ENCODE data around the gene CRHR1.
"Not testable (repeated sequence)": the region's sequence is repeated elsewhere in the genome, so short reads cannot be mapped to it uniquely, and the experiment has no call there.

CRHR1 gene

DNA sequence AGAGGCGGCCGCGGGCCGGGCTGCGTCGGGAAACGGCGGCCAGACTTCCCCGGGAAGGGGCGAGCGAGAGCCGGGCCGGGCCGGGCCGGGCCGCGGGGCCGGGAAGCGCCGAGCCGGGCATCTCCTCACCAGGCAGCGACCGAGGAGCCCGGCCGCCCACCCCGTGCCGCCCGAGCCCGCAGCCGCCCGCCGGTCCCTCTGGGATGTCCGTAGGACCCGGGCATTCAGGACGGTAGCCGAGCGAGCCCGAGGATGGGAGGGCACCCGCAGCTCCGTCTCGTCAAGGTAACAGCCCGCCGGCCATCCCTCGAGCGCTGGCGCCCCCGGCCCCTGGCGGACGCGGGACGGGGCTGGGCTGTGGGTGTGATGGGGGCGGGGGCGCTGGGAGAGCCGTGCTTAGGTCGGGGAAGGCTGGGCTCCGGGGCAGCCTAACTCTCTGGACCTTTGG, at the start of gene CRHR1:
Gene CRHR1 (plus strand): TSS at position 28 of the 448 bp plus-strand sequence. CDS start 225 bp downstream, at position 253.
- DNase-seq (ENCODE audit: low read depth in 2 of 2, low spot score in 1 of 2), result no peak

DNA sequence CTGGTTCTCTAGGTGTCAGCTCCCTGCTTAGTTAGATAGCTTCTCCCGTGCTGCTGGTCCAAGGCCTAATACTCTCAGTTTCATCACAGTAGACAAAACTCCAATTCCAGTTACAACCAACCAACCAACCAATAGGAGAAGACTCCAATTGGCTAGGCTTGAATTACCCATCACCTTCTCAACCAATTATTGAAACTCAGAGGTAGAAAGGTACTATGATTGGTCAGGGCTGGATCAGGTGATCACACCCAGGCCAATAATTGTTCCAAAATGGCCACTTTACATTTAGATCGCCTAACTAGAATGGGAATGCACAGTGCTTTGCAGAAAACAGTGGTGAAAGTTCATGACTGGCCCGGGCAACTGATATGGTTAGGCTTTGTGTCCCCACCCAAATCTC, 49.5 kb upstream of the CRHR1 start:
- no peak for DNase-seq (ENCODE audit: low read depth in 2 of 2, low spot score in 1 of 2)

DNA sequence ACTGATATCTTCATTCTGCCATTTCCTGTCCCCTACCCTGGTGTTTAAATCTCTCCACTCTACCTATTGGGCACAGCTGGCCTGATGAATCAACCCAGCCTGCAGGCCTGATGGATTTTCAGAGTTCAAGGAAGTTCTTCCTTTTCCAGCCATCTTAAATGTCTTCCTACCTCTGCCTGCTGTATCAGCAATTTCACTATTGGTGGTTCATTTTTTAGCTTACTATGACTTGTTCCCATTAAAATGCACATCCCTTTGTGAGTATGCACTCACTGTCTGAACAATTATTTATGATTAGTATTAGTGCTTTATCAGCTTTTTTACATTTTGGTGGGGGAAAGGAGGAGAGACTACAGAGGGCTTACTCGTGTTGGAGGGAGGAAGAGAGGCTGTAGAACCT, 48.6 kb upstream of the CRHR1 start:
- DNase-seq (ENCODE audit: low read depth in 2 of 2, low spot score in 1 of 2), result no peak

DNA sequence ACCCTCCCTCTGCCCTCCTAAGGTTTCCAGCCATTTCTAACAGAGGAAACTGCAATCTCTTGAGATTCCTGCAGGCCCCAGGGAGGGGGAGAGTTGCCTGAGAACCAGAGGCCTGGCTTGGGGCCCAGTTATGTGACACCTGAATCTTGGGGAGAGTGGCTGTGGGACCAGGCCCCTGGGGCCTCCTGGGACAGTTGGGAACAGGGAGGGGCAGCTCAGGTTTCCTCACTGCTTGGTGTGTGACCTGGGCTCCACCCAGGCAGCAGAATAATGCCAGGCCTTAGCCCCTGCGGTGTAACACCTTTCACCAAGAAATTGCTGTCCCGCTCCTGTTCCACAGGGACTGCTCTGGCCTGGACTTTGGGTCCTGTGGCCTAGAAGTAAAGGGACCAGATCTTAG, 44.3 kb upstream of the CRHR1 start:
- no peak for DNase-seq (ENCODE audit: low read depth in 2 of 2, low spot score in 1 of 2)

DNA sequence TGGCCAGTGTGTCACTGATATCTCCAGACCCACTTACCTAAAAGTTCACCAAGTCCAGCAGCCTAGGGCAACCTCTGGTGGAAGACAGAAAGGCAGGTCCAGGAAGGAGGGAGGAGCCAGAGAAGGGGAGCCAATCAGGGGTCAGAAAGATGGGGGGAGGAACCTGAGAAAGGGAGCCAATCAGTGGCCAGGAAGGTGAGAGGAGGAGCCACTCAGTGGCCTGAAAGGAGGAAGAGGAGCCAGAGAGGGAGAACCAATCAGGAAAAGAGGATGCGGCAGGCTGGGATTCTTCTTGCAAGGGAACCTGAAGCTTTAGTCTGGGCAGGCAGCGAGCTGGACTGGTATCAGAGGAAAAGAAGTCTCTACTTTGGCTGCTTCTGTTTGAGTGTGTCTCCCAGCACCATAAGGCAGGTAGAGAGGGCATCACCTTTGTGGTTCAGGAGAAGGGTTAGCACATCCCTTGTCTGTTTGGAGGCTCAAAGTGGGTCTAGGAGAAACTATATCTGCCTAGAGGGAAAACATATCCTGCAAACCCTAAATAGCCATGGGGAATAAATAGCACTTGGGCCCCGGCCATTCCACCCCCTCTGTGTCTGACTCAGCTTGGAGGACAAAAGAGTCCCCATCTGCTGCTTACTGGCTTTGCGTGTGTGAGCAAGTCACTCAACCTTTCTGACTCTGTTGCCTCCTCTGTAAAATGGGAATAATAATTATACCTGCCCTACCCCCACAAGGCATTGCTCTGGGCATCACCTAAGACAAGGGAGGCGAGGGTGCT, 43.4 kb upstream of the CRHR1 start:
- DNase-seq (ENCODE audit: low read depth in 2 of 2, low spot score in 1 of 2), result no peak

DNA sequence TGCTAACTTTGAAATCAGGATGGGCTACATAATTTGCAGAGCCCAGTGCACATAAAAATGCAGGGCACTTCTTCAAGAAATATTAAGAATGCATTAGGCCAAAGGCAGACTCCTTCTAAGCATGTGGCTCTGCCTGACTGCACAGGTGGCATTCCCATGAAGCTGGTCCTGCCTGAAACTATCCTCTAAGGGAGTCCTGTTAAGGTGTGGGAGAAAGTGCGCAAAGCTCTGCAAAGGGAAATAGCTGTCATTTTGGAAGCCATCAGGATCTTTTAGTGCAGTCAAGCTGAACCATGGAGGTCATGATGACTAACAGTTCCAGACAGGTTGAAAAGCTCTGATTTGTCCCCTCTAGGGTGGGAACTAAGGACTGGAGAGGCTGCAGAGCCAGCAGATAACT, 41.9 kb upstream of the CRHR1 start:
- DNase-seq (ENCODE audit: low read depth in 2 of 2, low spot score in 1 of 2), result no peak

DNA sequence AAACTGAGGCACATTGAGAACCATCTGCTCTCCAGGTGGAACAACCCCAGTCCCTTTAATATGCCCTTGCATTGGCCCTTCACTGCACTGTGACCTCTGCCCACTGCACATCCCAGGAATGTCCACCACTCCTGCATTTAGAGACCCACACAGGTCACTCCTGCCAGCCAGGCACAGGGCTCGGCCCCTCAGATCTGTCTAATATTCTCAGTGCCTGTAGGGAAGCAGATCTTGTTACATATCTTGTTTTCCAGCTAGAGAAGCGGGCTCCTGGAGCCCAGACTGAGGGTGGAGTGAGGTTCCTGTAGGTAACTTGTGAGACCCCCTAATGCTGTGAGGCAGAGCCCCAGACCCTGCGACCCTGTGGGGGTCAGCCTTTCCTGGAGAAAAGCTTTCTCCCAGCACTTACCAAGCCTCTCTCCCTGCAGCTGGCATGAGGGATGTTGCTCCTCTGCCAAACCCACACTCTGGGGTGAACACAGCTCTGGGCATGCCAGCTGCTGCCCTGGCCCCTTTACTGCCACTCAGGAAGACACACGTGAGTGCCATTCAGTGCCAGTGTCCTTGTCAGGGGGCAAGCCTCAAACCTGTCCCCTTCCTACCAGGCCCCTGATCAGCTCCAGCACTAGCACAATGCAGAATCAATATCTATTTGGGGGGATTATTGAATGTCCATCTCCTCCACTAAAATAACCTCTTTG, 40.3 kb upstream of the CRHR1 start:
- DNase-seq (ENCODE audit: low read depth in 2 of 2, low spot score in 1 of 2), result no peak

DNA sequence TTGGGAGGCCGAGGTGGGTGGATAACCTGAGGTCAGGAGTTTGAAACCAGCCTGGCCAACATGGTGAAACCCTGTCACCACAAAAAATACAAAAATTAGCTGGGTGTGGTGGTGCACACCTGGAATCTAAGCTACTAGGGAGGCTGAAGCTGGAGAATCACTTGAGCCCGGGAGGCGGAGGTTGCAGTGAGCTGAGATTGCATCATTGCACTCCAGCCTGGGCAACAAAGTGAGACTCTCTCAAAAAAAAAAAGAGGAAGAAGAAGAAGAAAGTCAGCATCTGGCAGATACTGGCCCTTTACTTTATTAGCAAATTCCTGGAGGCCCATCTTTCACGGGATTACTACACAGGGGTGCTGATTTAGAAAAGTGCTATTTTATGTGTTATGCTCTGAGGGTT, 39.3 kb upstream of the CRHR1 start:
- DNase-seq (ENCODE audit: low read depth in 2 of 2, low spot score in 1 of 2), result not testable (repeated sequence)

DNA sequence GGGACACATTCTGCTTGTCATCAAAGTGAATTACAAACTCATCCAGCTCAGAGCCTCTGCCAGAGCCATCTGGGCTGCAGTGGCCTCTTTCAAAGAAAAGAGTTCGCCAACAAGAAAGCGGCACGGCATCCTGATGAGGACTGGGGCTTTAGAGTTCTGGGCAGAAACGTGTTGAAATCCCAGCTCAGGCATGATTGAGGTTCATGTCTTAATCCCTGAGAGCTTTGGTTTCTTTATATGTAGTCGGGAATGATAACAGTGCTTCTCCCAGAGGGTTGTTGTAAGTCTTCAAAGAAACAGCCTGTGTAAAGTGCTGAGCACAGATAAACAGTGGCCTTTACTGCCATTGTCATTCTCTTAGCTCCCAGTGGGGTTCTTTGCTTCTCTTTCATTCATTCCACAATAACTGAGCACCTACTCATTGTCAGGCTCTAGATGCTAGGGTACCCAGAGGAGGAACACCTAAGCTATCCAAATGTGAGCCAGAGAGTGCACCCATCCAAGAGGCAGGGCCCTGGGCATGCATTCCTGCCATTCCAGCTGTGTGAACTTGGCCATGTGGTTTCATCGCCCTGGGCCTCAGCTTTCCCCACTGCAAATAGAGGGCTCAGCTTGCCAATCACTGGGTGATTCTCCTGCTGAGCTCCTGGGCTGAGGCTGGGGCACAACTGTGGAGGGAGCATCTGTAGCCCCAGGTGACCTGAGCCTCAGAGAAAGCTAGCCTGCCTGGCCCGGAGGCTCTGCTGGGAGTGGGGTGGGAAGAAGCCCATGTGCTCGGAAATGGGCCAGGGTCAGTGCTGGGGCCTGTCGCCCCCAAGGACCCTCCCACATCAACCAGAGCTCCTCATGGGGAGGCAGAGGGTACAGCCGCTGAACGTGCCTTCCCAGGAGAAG, 38.3 kb upstream of the CRHR1 start:
- no peak for DNase-seq (ENCODE audit: low read depth in 2 of 2, low spot score in 1 of 2)

DNA sequence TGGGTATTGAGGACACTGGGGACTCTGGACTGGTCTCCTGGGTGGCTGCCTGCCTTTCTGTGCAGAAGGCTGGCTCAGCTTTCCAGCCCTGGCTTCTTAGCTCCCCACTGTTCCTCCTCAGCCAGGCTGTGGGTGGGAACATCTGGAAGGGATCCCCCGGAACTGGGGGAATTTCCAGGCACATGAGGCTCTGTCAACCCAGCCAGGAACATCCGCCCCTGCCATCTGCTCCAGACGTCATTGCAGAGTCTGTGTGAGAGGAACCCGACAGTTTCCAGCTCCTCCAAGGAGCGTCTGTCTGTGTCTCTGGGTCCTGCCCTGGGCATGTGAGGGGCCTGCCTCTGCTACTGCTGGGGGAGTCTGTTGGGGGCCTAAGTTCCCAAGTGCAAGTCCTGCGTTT, 36.2 kb upstream of the CRHR1 start:
- no peak for DNase-seq (ENCODE audit: low read depth in 2 of 2, low spot score in 1 of 2)

DNA sequence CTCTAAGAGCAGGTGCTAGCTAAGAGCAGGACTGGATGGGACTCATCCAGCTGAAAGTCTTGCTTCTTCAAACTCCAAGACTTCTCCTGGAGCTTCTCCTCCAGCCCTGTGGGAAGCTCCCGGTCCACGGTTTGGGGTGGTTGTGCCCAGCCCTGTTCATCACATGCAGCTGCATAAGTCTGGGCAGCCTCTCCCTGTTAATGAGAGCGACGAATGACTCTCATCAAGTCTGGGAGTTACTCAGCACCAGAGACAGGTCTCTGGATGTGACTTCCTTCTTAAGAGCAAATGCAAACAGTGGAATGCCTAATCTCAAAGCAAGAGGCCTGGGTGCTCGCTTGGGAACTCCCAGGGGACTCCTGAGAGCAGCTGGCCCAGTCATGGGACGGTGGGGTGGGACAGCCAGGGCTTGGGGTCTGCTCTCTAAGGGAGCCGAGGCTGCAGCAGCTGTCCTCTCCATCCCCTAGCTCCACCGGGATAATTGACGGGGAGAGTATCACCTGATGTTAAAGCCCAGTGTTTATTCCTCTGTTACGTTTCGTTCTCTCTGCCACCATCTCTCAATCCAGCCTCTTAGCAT, 35.3 kb upstream of the CRHR1 start:
- DNase-seq (ENCODE audit: low read depth in 2 of 2, low spot score in 1 of 2), result no peak

DNA sequence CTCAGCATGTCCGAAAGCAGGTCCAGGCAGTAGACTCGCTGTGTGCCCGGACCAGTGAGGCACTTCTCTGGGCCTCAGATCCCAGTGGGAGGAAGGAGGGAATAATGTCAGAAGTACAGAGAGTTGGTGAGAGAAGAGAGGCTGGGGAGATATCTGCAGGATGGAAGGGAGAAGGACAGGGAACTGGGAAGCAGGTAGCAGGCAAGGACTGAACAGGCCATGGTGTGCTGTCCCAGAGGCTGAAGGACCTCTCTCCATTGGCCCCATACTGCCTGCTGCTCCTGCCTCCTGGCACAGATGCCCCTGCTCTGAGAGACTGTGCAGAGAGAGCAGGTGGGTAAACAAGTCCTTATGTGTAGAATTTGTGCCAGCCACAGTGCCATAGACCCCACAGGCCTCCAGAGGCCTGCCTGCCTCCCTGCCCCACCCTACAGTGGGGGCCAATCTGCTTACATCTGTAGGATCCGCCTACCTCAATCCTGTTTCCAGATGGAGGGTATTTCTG, 34.2 kb upstream of the CRHR1 start:
- no peak for DNase-seq (ENCODE audit: low read depth in 2 of 2, low spot score in 1 of 2)

DNA sequence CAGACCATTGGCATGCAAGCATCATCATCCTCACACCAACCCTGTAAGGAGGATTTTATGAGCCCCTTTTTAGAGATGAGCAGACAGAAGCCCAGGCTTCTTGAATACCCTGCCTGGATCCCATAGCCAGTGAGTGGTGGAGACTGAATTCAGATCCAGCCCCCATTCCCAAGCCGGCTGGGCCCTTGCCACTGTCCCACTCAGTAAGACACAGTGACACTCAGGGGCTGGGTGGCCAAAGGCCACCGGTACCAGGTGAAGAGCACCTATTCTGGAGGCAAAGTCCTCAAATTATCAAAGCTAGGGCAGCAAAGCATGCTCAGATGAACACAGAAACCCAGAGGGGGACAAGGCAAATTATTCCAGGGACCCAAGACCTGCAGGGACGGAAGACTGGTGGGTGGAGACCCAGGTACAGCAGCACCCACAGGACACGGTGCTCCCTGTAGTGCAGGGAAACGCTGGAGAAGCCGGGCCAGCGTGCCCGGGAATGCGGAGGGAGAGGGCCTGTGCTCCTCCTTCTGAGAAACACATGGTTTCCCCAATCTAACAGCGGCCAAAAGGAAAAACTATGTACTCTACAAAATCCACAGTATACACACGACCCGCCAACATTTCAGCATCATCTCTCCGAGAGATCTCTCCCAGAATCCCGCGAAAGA, 33.2 kb upstream of the CRHR1 start:
- DNase-seq (ENCODE audit: low read depth in 2 of 2, low spot score in 1 of 2), result no peak

DNA sequence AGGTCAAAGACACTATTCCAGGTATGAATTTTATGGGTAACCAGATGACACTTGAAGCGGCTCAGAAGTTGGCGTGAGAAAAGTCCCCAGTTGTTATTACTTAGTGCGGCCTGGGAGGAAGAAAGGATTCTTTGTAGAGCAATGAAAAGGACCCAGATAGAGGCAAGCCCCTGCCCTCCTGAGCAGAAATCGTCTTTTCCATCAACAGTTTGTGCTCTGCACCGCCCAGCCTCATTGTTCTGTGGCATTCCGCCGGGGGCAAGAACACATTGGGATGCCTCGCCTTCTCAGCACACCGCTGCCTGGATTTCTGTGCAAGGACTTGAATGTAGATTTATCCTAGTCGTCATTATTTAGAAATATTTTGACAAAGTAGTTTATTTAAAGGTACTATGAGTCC, 32.7 kb upstream of the CRHR1 start:
- DNase-seq (ENCODE audit: low read depth in 2 of 2, low spot score in 1 of 2), result no peak

DNA sequence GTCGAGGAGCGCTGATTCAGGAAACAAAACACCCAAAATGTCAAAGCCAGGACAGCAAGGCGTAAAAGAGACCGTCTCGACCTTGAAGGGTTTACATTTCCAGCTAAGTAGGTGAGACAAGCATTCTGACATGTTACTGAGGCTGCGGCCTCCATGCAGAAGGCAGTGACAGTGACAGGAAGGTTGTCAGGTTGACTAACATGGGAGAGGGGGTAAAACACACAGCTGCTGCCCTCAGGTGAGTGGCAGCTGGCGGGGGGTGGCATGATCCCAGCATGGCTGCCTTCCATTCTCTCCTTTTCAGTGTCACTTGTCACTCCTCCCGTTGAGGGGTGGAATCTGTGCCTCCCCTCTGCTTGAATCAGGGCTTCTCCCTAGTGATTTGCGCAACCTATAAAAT, 31.9 kb upstream of the CRHR1 start:
- DNase-seq (ENCODE audit: low read depth in 2 of 2, low spot score in 1 of 2), result no peak

DNA sequence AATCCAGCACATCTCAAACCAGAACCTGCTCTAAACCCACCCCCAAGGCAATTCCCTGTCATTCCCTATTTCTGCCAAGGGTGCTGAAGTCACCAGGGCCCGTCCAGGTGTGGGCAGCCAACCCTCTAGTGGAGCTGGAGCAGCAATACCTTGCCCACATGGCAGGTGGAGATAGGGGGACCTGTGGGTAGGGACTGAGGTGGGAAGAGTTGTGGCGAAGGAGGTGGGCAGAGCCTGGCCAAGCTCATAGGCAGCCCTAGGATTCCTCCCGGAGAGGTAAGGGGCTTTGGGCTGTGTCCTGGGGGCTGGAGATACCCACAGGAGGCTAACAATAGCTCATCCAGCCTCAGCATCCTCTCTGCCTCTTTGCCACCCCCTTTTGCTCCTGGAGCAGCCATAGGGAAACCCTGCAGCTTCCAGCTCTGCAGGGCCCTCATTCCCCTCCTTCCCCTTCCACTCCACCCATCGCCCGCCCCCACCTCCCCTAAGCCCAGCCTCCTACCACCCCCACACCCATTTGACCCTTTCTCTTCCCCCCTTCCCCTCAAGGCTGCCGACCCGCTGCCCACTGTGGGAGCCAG, 30.4 kb upstream of the CRHR1 start:
- no peak for DNase-seq (ENCODE audit: low read depth in 2 of 2, low spot score in 1 of 2)

DNA sequence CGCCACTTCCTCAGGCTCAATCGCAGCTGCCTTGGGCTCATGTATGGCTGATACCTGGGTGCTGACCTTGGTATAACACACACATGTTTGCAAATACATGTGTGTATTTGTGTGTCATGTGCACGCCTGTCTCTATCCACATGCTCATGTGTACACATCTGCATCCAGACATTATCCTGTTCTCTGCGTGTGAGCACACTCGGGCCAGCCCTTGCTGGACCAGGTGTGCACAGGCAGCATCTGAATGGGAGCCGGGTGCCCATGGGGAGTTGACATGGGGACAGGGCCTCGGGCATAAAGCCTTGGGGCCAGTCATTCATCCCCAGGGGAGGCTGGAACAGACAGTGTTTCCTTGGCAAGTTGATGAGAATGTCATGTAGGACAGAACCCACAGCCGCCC, 29.1 kb upstream of the CRHR1 start:
- no peak for DNase-seq (ENCODE audit: low read depth in 2 of 2, low spot score in 1 of 2)

DNA sequence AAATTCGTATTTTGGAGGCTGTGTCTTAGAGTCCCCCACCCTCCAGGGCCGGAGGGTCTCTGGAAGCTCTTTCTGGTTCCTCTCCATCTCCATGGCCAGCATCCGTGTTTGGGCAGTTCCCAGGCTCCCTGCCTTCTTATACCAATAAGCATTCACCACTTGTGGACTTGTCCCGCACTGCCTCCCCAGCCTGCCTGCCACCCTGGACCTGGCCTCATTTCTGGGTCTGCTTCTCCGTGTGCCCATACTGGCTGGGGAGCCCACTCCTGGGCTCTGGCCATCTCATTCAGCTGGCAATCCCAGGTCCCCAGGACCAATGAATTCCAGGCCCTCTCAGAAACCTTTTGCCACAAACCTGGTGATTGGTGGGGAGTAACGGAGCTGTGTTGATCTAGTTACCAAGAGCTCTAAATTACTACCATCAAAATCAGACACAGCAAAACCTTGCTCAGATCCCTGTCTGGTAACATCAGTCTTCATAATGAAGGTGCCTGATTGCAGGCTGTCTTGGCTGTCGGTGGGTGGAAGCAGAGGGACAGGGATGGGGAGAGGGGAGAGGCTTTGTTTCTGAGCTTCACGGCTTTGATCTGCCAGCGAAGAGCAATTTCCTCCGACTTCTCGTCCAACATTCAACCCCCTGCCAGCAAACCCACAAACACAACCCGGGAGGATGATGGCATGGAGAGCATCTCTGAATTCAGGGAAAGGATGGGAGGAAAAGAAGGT, 27.7 kb upstream of the CRHR1 start:
- no peak for DNase-seq (ENCODE audit: low read depth in 2 of 2, low spot score in 1 of 2)

DNA sequence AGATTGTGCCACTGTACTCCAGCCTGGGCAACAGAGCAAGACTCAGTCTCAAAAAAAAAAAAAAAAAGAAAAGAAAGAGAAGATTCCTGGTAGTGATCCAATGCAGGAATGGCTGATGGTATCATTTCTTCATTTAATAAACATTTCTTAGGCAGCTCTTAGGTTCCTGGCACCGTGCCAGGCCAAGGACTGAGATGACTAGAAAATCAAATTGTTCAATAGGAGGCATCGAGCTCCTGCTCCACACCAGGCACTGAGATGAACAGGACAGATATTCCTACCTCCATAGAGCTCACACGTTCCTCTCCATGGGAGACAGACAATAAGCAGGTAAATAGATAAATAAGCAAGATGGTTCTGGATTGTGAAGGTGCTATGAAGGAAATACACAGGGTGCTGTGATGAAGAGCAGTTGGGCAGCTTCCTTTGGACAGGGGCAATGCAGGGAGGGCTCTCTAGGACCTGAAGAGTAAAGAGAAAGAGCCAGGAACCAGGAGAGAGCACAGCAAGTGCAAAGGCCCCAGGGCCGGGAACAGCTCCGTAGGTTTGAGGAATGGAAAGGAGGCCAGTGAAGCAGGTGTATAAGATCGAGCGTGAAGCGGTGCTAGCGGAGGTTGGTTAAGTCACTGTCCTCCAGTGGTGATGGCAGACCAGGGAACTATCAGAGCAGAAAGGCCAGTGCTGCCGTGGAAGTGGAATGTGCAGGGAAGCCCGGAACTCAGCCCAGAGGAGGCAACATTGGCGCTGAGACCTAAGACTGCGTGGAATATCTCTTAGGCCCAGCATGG, 26.5 kb upstream of the CRHR1 start:
- DNase-seq (ENCODE audit: low read depth in 2 of 2, low spot score in 1 of 2), result no peak

Measured in stimulated activated CD8-positive, alpha-beta memory T cell treated with anti-CD3 and anti-CD28 coated beads, Interleukin-4, amount 100 ng/mL, for 1 hour (primary cell).